ENCODE results near the gene HTR4. TPM values are rescaled to one million over a fixed set of nuclear protein-coding genes. Genes with fewer than 3 reads are reported as not detected.

The HTR4 gene
- polyA plus RNA-seq, 1 of the 3 experiments (the other 2 are of a cell fraction), result not detected

- Histone ChIP-seq H2AFZ (ENCODE audit: low read depth) (no peak overlapping the region), H4K20me1 (ENCODE audit: insufficient read depth) (no peaks in the 10 kb centered on the region), H3K9me2 (no peaks in the 10 kb centered on the region), H3F3A (replicated peaks; ENCODE audit: insufficient read depth) (no peaks in the 10 kb centered on the region), H3K4me3 (ENCODE audit: low read depth in 2 of 2, low read length in 1 of 2) (no peak overlapping the region), H3K36me3 (replicated peaks in 1 of 2; ENCODE audit: control insufficient read depth in 1 of 2, insufficient read depth in 2 of 2, low read length in 1 of 2) (no peaks in the 10 kb centered on the region), H3K27me3 (ENCODE audit: insufficient read depth) (no peaks in the 10 kb centered on the region), H3K9ac (no peak overlapping the region), H3K4me2 (no peak overlapping the region), H3K79me2 (ENCODE audit: insufficient read depth) (no peaks in the 10 kb centered on the region), H3K4me1 (ENCODE audit: control insufficient read depth in 1 of 2, insufficient read depth in 2 of 2, low read depth in 1 of 2, low read length in 1 of 2) (no peaks in the 10 kb centered on the region), H3K27ac (ENCODE audit: low read depth in 2 of 2, low read length in 1 of 2) (no peak overlapping the region), H3K9me3 (no peaks in the 10 kb centered on the region)
- ChIA-PET CTCF (no interaction called here), POLR2A (no interaction called here)
- WGBS (ENCODE audit: low lambda C conversion rate), result 22% methylated on average over 5 of the region's 5 CpGs
- DNase-seq, result no peak
- TF ChIP-seq TEAD4 (IDR thresholded peaks at IDR 0.05; ENCODE audit: borderline replicate concordance, insufficient read depth), result no peak
- no peak for TF ChIP-seq SMC3 (IDR thresholded peaks at IDR 0.05; ENCODE audit: low read depth, low read length)
- no peak for TF ChIP-seq ZBTB33 (IDR thresholded peaks at IDR 0.05; ENCODE audit: borderline replicate concordance, low read depth)
- TF ChIP-seq GATA2 (CRISPR knock-in tag; IDR thresholded peaks at IDR 0.05), result no peak
- TF ChIP-seq FOXM1 (IDR thresholded peaks at IDR 0.05; ENCODE audit: low read depth), result no peak
- TF ChIP-seq RCOR1 (IDR thresholded peaks at IDR 0.05; ENCODE audit: low read length), result no peak
- TF ChIP-seq TAF1 (IDR thresholded peaks at IDR 0.05; ENCODE audit: borderline replicate concordance, low read depth, low read length), result no peak
- TF ChIP-seq CHD2 (IDR thresholded peaks at IDR 0.05; ENCODE audit: low read length, partially characterized antibody), result no peak
- no peak for TF ChIP-seq MAX (IDR thresholded peaks at IDR 0.05; ENCODE audit: low read depth)
- no peak for TF ChIP-seq USF2 (IDR thresholded peaks at IDR 0.05; ENCODE audit: borderline replicate concordance, low read depth, low read length)
- TF ChIP-seq SIN3A (IDR thresholded peaks at IDR 0.05; ENCODE audit: borderline replicate concordance, low read depth, low read length), result no peak
- TF ChIP-seq PBX3 (IDR thresholded peaks at IDR 0.05), result no peak
- no peak for TF ChIP-seq CTCF (IDR thresholded peaks at IDR 0.05)
- TF ChIP-seq JUND (IDR thresholded peaks at IDR 0.05), result no peak
- TF ChIP-seq YY1 (IDR thresholded peaks at IDR 0.05; ENCODE audit: low read depth), result no peak
- TF ChIP-seq USF1 (IDR thresholded peaks at IDR 0.05; ENCODE audit: borderline replicate concordance, low read depth), result no peak
- no peak for TF ChIP-seq NFIC (IDR thresholded peaks at IDR 0.05; ENCODE audit: borderline replicate concordance)
Observed at GRCh38 chr5:148524721-148525120, 129.6 kb downstream of the HTR4 start.

Data from SK-N-SH (cell line).